ENCODE data around the gene MCEE.

The MCEE gene

DNA sequence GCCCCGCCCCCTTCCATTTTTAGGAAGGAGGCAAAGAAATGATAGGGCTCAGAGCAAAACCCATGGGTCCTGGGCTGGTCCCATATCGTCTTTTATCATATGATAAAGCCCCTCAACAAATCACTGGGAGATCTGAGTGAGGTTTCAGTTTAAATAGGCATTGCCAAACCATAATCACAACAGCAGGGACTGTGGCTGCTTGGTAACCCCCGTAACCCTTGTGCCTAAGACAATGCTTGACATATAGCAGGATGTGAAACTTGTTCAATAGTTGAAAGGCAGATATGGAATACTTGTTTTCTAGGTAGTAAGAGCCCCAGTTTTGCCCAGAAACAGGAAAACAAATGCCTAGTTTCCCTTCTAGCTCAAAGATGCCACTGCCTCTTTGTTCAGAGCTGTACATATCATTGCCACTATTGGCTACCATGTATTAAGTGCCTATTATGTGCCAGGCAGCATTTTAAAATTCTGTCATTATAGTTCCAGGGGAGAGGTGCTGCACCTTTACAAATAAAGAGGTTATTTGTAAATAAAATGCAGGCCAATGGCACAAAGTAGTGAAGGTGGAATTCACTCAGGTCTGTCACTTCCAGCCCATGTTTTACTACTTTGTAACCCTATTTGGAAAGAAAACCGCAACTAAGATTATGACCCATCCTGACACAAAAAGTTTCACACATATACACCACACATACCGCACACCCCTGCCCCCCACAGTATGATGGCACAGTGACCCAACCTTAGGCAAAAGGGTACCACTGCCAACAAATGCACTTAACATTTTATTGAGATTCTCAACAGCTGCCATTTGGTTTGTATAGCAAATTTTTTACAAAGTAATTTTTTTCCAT is 47.4 kb downstream of the MCEE start:
- H3K4me3 ChIP-seq (ENCODE audit: low read depth, low read length): no peak overlapping the region
- POLR2A ChIA-PET: no interaction called here
- TF ChIP-seq, protein P1, sequence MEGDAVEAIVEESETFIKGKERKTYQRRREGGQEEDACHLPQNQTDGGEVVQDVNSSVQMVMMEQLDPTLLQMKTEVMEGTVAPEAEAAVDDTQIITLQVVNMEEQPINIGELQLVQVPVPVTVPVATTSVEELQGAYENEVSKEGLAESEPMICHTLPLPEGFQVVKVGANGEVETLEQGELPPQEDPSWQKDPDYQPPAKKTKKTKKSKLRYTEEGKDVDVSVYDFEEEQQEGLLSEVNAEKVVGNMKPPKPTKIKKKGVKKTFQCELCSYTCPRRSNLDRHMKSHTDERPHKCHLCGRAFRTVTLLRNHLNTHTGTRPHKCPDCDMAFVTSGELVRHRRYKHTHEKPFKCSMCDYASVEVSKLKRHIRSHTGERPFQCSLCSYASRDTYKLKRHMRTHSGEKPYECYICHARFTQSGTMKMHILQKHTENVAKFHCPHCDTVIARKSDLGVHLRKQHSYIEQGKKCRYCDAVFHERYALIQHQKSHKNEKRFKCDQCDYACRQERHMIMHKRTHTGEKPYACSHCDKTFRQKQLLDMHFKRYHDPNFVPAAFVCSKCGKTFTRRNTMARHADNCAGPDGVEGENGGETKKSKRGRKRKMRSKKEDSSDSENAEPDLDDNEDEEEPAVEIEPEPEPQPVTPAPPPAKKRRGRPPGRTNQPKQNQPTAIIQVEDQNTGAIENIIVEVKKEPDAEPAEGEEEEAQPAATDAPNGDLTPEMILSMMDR (IDR thresholded peaks at IDR 0.05; ENCODE audit: insufficient read depth, low read length, missing control alignments): no peak
- CTCF ChIA-PET: interaction anchor here (1.4 to 2.1 kb wide), 3 partner anchors 12 to 18 kb away, joined by 4 to 7 read pairs (median 5); no protein-coding TSS in a partner anchor
- DNase-seq (ENCODE audit: low read depth, low spot score): no peak

GRCh38 chr2:71078624-71079023 is 51.4 kb downstream of the MCEE start:
- no peak overlapping the region for H3K4me3 ChIP-seq (ENCODE audit: low read depth, low read length)
- no peak for DNase-seq (ENCODE audit: low read depth, low spot score)
- POLR2A ChIA-PET: no interaction called here
- TF ChIP-seq, protein P1 (IDR thresholded peaks at IDR 0.05; ENCODE audit: insufficient read depth, low read length, missing control alignments): no peak
- CTCF ChIA-PET: interaction anchor here (1.4 kb wide), 1 partner anchor 8 kb away, joined by 4 read pairs; no protein-coding TSS in a partner anchor

- ChIA-PET POLR2A (no interaction called here), CTCF (interaction anchor here (1.5 kb wide), 1 partner anchor 73 kb away, joined by 5 read pairs; no protein-coding TSS in a partner anchor)
- no peak for DNase-seq (ENCODE audit: low read depth, low spot score)
- TF ChIP-seq, protein P1 (IDR thresholded peaks at IDR 0.05; ENCODE audit: insufficient read depth, low read length, missing control alignments): no peak
- no peak overlapping the region for H3K4me3 ChIP-seq (ENCODE audit: low read depth, low read length)
Measured at GRCh38 chr2:71074893-71075395, 55.1 kb downstream of the MCEE start.

GRCh38 chr2:71073475-71073874 is 56.6 kb downstream of the MCEE start:
- POLR2A ChIA-PET: no interaction called here
- H3K4me3 ChIP-seq (ENCODE audit: low read depth, low read length): no peak overlapping the region
- TF ChIP-seq, protein P1 (IDR thresholded peaks at IDR 0.05; ENCODE audit: insufficient read depth, low read length, missing control alignments): no peak
- CTCF ChIA-PET: interaction anchor here (1.5 kb wide), 1 partner anchor 72 kb away, joined by 5 read pairs; no protein-coding TSS in a partner anchor
- no peak for DNase-seq (ENCODE audit: low read depth, low spot score)

GRCh38 chr2:71072492-71072891 is 57.5 kb downstream of the MCEE start:
- ChIA-PET CTCF (no interaction called here), POLR2A (no interaction called here)

More at GRCh38 chr2:71072492-71072891, 57.5 kb downstream of the MCEE start:
- DNase-seq (ENCODE audit: low read depth, low spot score): no peak
- no peak overlapping the region for H3K4me3 ChIP-seq (ENCODE audit: low read depth, low read length)
- TF ChIP-seq, protein P1 (IDR thresholded peaks at IDR 0.05; ENCODE audit: insufficient read depth, low read length, missing control alignments): no peak

Measured in AG04449 (cell line).